ENCODE data around the gene EMILIN3. TPM values are rescaled to one million over a fixed set of nuclear protein-coding genes. Genes with fewer than 3 reads are reported as not detected.

EMILIN3 gene
- total RNA-seq, 4 donors from 2014 or later, result 0.20 to 0.33 (median 0.20) TPM; not detected in 1

- intact Hi-C loops (cut with DNase I; ENCODE audit: low total_unique reads), result no loop called here
- H3K4me3 ChIP-seq, result no peak overlapping the region
Observed at GRCh38 chr20:41393705-41394066, 27.1 kb upstream of the EMILIN3 start.

GRCh38 chr20:41392871-41393704 lies 26.5 kb upstream of the EMILIN3 start:
- Histone ChIP-seq H3K4me3 (no peak overlapping the region), H3K36me3 (no peaks in the 10 kb centered on the region), H3K27ac (peak overlapping the region in 2 of 4 donors; percentile 12 to 38), H3K9me3 (no peaks in the 10 kb centered on the region), H3K27me3 (no peaks in the 10 kb centered on the region), H3K4me1 (peaks cover 14 to 18% of the 10 kb centered on the region in 2 donors)
- DNase-seq (no peak), ATAC-seq (peak; percentile 39 to 53)
- no peak for TF ChIP-seq POLR2A (IDR thresholded peaks at IDR 0.05)
- TF ChIP-seq CTCF (IDR thresholded peaks at IDR 0.05 in 4 of 5, conservative IDR thresholded peaks at IDR 0.05 in 1 of 5), result no peak
- intact Hi-C loops (cut with DNase I; ENCODE audit: low total_unique reads) (no loop called here), in situ Hi-C loops (cut with MboI; ENCODE audit: low sequenced_read_pairs in 4 of 4) (no loop called here)

More at GRCh38 chr20:41393705-41394066, 27.1 kb upstream of the EMILIN3 start:
- Histone ChIP-seq H3K27me3 (no peaks in the 10 kb centered on the region), H3K4me1 (peaks cover 14 to 18% of the 10 kb centered on the region in 2 donors), H3K27ac (no peak overlapping the region), H3K9me3 (no peaks in the 10 kb centered on the region), H3K36me3 (no peaks in the 10 kb centered on the region)
- DNase-seq, result no peak
- TF ChIP-seq CTCF (IDR thresholded peaks at IDR 0.05 in 4 of 5, conservative IDR thresholded peaks at IDR 0.05 in 1 of 5) (no peak), POLR2A (IDR thresholded peaks at IDR 0.05) (no peak)
- ATAC-seq, result no peak
- in situ Hi-C loops (cut with MboI; ENCODE audit: low sequenced_read_pairs in 4 of 4), result no loop called here

GRCh38 chr20:41392295-41392694 lies 25.7 kb upstream of the EMILIN3 start:
- in situ Hi-C loops (cut with MboI; ENCODE audit: low sequenced_read_pairs in 4 of 4), result no loop called here
- no peaks in the 10 kb centered on the region for H3K9me3 ChIP-seq

GRCh38 chr20:41391587-41392001 lies 25.0 kb upstream of the EMILIN3 start:
- Histone ChIP-seq H3K27ac (no peak overlapping the region), H3K4me1 (peaks cover 20 to 25% of the 10 kb centered on the region in 2 donors), H3K9me3 (no peaks in the 10 kb centered on the region), H3K36me3 (no peaks in the 10 kb centered on the region), H3K27me3 (no peaks in the 10 kb centered on the region), H3K4me3 (no peak overlapping the region)
- no peak for ATAC-seq
- no peak for DNase-seq
- TF ChIP-seq CTCF (IDR thresholded peaks at IDR 0.05 in 4 of 5, conservative IDR thresholded peaks at IDR 0.05 in 1 of 5), result no peak
- TF ChIP-seq POLR2A (IDR thresholded peaks at IDR 0.05), result no peak
- in situ Hi-C loops (cut with MboI; ENCODE audit: low sequenced_read_pairs in 4 of 4) (no loop called here), intact Hi-C loops (cut with DNase I; ENCODE audit: low total_unique reads) (no loop called here)

More at GRCh38 chr20:41392295-41392694, 25.7 kb upstream of the EMILIN3 start:
- Histone ChIP-seq H3K27me3 (no peaks in the 10 kb centered on the region), H3K36me3 (no peaks in the 10 kb centered on the region), H3K4me1 (peaks cover 17 to 21% of the 10 kb centered on the region in 2 donors), H3K4me3 (no peak overlapping the region), H3K27ac (peak overlapping the region in 2 of 4 donors; percentile 12 to 38)
- intact Hi-C loops (cut with DNase I; ENCODE audit: low total_unique reads), result no loop called here
- no peak for TF ChIP-seq POLR2A (IDR thresholded peaks at IDR 0.05)
- TF ChIP-seq CTCF (IDR thresholded peaks at IDR 0.05 in 4 of 5, conservative IDR thresholded peaks at IDR 0.05 in 1 of 5), result no peak
- ATAC-seq, result no peak
- DNase-seq, result no peak
